OCI-LY7 (cell line): Measurements from ENCODE around the gene ACAN.

Experiments used
- CTCF ChIP-seq: fragments of 200-600 bp; sonication (generic); conservative IDR thresholded peaks from 2 replicates; pipeline ENCODE4 v1.5.1; 2014; ENCODE audit warnings: mild to moderate bottlenecking, antibody characterized with exemption, low read length, moderate library complexity, mixed read lengths
- EZH2phosphoT487 ChIP-seq: fragments of 200-600 bp; sonication (generic); IDR thresholded peaks from 2 replicates; pipeline ENCODE4 v1.6.1; 2018; ENCODE audit warnings: low read depth, borderline replicate concordance, mild to moderate bottlenecking, mixed run types, antibody characterized with exemption, low read length, moderate library complexity, mixed read lengths

- no peak for TF ChIP-seq CTCF
- no peak for TF ChIP-seq EZH2phosphoT487
Observed at GRCh38 chr15:88863412-88863811, 60.2 kb downstream of the ACAN start.
